ENCODE results near the gene NSUN2.

Gene NSUN2

DNA sequence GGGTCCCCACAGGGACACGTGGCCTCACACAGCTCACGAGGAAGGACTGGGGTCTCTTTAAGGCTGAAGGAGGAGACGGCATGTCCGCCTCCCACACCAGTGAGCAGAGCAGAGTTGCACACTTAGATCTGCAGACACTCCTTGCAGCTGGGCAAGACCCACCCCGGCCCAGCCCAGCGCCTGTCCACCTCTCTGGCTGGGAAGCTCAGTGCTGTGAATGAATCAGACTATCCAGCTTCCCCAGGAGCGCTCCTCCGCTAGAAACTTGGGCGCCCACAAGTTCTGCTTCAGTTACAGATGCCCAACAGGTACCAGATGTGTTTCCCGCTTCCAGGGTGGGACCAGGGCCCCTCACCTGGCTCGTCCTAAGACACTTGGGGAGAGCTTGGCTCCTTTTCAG is 78.9 kb downstream of the NSUN2 start:
- DNase-seq, result no peak

GRCh38 chr5:6552612-6553011 is 80.2 kb downstream of the NSUN2 start:
- no peak for DNase-seq

DNA sequence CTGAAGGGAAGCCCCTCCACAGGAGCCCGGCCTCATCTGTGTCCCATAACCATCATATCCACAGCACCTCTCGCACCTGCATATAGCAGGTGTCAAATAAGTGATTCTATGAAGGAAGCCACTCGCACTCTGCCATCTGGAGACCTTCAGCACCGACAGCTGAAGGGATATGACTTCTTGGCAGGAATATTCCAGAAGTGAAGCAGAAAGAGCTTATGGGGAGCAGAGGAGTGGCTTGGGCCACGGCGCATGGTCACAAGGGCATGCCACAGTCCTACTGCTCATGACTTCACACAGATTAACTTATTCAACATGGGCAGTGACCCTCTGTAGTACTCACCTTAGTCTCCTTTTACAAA is 80.9 kb downstream of the NSUN2 start:
- DNase-seq, result no peak

GRCh38 chr5:6551287-6551954 is 81.4 kb downstream of the NSUN2 start:
- no peak for DNase-seq

DNA sequence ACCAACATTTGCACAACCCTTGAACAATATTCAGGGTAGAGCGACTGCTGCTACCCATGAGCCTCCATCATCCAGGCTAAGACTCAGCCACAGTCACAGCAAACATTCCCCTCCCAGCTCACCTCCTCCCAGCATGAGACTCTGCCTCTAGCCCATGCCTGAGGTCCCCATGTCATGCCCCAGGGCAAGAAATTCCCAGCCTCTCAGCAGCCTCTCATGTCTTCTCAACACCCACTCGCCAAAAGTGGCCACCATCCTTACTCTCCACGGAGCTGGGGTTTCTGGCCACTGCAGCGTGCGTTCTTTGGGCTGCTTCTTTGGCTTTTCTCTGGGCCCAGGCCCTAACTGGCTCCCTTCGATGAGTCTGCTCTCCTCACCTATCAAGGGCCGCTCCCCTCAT is 82.2 kb downstream of the NSUN2 start:
- no peak for DNase-seq
